ENCODE data around the gene CLCN7. TPM values are rescaled to one million over a fixed set of nuclear protein-coding genes. Genes with fewer than 3 reads are reported as not detected.

CLCN7 gene
- total and polyA plus RNA-seq, 2 of the 8 experiments (the other 6 are each of a cell fraction or from before 2014, with no cell fraction given), result 38.6 to 81.5 TPM

GRCh38 chr16:1441391-1441829, 33.4 kb downstream of the CLCN7 start (continued):
- TF ChIP-seq CHD7 (IDR thresholded peaks at IDR 0.05; ENCODE audit: insufficient replicate concordance, low read length) (no peak), E2F6 (IDR thresholded peaks at IDR 0.05) (no peak), PHF8 (conservative IDR thresholded peaks at IDR 0.05; ENCODE audit: low read depth, low read length) (no peak), HDAC2 (IDR thresholded peaks at IDR 0.05; ENCODE audit: borderline replicate concordance in 1 of 2, low read depth in 2 of 2, low read length in 2 of 2) (no peak), SAP30 (IDR thresholded peaks at IDR 0.05; ENCODE audit: insufficient read depth, insufficient replicate concordance, low read length) (no peak), FOSL1 (IDR thresholded peaks at IDR 0.05; ENCODE audit: insufficient read depth, low read depth, low read length) (no peak), TCF12 (IDR thresholded peaks at IDR 0.05; ENCODE audit: low read depth, low read length) (no peak), CEBPB (IDR thresholded peaks at IDR 0.05; ENCODE audit: low read depth, low read length) (no peak)
